Inflammatory macrophage treated with lipopolysaccharide for 1 hour (primary cell): Measurements from ENCODE around the gene CYP11A1.

Source experiments
- DNase-seq, 2 donors: peaks; one replicate each; pipeline ENCODE4 v3.0.0-alpha.2; 2020 to 2022

The CYP11A1 gene

DNA sequence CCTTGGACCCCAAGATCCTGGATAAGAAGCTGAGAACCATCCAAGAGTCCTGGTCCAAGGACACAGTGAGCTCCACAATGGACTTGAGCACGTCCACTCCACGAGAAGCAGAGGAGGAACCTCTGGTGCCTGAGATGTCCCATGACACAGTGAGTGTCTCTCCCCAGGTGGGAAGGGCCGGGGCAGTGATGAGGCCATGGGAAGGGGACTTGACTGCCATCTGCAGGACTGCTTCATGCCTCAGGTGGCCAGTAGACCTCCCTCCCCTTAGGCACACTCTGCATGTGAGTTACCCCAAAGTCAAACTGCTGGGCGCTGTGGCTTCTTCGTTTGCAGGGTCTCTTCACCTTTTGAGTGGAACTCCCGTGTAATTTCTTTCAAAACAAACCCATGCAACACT is 71.6 kb downstream of the CYP11A1 start:
- DNase-seq, result no peak

DNA sequence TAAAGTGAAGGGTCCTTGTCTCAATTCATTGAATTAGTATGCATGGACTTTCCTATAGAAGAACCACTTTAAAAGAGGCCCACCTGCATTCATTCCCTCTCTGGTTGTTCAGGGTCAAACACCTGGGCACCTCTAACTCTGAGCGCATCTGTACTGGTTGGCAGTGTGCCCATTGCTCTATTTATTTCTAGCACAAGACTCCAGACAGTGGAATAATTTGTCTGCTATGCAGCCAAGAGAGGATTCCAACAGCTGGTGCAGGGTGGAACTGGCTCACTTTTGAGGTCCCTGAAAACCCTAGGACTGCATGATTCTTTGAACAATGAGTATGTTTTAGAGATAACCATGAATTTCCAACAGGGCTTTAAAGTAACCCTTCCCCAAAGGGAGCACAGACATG is 73.4 kb downstream of the CYP11A1 start:
- DNase-seq, result no peak

DNA sequence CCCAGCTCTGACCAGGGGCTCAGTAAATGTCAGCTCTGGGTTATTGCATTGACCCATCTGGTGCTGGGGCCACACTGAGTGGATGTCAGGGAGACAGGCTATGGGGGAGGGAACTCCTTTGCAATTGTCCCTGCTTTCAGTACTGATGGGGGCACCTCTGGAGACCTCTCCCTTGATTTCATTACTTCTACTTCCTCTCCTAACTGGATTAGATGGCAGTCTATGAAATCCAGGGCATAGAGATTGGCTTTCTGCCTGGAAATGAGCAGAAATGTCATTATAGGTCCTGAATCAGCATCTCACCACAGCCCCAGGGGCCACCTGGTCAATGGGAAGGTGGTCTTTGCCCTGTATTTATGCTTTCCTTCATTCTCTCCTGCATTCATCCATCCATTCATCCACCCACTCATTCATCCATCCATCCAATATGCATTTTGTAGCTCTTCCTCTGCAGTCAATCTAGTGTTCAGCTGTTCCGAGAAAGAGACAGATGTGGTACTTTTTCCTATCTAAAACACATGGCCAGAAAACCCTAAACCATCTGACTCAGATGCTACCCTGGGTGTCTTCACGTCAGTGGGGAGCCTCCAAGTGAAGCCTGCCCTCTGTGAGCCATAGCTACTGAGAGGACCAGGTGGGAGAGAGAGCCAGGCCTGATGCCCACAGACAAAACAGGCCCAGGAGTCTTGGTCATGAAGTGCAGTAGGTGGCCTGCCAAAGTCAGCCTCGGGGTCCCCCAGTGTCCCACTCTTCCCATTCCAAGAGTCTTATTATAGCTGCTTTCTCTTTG is 74.2 kb downstream of the CYP11A1 start:
- DNase-seq, result no peak

DNA sequence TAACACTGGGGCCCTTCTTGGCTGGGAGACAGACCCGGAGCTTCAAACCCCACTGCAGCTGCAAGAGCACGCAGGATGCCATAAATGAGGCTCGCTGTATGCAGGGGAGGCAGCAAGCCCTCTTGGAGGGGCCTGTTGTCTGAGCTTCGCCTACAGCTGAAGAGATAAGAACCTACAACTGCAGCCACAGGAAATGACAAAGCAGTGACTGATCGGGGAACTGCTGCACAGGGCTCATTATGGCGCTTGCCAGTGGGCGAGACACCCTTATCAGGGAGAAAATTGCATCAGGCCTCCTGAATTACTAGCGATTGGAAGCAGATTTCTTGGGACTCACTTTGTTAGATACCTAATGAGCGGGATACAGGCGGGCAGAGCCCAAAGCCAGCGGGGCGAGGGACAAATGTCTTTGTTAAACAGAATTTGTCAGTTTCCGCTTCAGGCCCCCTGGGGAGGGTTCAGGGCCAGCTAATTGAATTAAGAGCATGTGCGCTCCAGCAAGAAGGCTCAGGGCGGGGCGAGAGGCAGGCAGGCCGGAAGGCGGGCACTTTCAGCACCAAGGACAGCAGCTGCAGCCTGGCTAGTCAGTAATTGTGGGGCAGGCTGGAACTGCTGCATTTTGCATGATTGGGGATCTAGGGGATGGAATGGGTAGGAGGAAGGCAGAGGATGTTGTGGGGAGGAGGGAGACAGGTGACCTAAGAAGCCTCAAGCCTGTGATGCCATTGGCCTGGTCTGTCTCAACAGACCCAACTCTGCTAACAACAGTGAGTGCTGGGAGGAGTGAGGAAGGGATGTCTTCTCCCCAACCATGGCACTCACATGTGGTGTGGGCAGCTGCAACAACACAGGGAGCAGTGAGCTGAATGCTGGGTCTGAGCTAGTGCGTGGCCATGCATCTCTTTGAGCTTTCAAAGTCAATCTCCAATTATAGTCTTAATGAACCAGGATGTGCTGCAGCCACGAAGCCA is 76.1 kb downstream of the CYP11A1 start:
- DNase-seq, result peak; percentile 25 to 62

DNA sequence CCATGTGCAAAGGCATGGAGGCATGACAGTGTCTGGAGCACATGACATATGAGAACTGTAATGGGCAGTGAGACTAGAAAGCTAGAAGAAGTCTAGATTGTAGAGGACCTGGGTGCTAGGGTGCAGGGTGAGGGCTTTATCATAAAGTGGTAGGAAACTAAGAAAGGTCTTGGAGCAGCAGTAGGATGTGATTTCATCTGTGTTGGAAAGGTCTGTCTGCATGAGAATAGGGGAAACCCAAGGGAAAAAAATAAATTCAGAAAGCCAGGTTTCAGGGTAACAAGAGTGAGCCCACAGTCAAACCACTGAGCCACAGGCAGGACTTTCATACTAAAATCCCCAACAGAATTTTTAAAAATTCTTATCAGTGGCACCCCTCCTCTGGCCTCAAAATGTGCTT is 76.8 kb downstream of the CYP11A1 start:
- DNase-seq, result no peak

DNA sequence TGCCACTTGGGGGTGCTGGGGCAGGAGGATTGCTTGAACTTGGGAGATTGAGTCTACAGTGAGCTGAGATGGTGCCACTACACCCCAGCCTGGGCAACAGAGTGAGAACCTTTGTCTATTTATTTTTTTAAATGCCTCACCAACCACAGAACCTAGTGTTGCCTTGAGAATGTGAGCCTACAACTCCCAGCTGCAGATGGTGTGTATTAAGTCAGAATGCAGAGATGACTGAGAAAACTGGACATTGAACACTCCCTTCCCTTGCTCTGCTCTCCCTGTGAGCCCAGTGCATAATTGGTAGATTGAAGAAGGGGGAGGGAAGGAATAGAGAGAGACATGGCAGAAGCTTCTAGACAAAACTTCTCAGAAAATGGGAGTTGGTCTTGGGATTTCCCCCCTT is 77.8 kb downstream of the CYP11A1 start:
- no peak for DNase-seq
